ENCODE results near the gene B4GALT5.
"Not testable (repeated sequence)": the region's sequence is repeated elsewhere in the genome, so short reads cannot be mapped to it uniquely, and the experiment has no call there.

B4GALT5 gene

GRCh38 chr20:49676581-49677291, 36.9 kb downstream of the B4GALT5 start:
- H3K4me3 ChIP-seq (ENCODE audit: low read length): no peak overlapping the region
- DNase-seq (ENCODE audit: low read depth): peak; percentile 42

DNA sequence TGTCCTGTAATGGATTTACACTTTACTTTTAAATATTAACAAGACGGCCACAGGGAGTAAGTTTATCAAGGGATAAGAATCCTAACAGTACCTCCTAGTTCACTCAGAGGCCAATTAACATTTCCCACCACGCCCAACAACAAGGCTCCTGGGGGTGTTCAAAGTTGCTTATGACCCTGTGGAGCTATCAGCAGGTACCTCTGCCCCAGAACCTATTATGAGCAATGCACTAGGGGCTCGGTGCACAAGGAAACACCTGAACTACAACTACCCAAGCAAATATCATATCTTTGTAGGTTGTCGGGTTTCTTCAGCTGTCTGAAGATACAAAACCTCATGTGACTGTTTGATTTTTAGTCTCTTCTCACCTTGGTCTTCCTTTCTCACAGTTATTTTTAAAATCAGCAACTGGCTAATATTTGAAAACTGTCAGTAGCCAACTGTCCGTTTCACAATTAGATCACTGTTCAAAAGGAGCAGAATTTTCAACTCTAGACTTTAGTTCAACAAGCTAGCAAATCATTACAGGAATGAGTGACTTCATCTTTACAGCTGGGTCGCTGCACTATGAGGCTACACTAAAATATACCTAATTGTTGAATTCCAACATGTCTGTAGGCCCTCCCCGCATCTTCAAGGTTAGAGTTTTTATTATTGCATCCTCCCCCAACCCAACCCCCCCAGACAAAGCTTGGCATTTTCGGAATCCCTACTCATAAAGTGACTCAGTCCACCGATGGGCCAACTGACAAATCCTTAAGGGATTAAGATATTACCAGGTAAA, 38.1 kb downstream of the B4GALT5 start:
- no peak for DNase-seq (ENCODE audit: low read depth)
- TF ChIP-seq, protein P1, sequence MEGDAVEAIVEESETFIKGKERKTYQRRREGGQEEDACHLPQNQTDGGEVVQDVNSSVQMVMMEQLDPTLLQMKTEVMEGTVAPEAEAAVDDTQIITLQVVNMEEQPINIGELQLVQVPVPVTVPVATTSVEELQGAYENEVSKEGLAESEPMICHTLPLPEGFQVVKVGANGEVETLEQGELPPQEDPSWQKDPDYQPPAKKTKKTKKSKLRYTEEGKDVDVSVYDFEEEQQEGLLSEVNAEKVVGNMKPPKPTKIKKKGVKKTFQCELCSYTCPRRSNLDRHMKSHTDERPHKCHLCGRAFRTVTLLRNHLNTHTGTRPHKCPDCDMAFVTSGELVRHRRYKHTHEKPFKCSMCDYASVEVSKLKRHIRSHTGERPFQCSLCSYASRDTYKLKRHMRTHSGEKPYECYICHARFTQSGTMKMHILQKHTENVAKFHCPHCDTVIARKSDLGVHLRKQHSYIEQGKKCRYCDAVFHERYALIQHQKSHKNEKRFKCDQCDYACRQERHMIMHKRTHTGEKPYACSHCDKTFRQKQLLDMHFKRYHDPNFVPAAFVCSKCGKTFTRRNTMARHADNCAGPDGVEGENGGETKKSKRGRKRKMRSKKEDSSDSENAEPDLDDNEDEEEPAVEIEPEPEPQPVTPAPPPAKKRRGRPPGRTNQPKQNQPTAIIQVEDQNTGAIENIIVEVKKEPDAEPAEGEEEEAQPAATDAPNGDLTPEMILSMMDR (conservative IDR thresholded peaks at IDR 0.05; ENCODE audit: low read length): no peak
- no peak overlapping the region for H3K4me3 ChIP-seq (ENCODE audit: low read length)

More at GRCh38 chr20:49676581-49677291, 36.9 kb downstream of the B4GALT5 start:
- TF ChIP-seq, protein P1 (conservative IDR thresholded peaks at IDR 0.05; ENCODE audit: low read length): no peak

GRCh38 chr20:49674383-49675352, 39.0 kb downstream of the B4GALT5 start:
- H3K4me3 ChIP-seq (ENCODE audit: low read length): no peak overlapping the region
- peak; percentile 74 for DNase-seq (ENCODE audit: low read depth)
- TF ChIP-seq, protein P1 (conservative IDR thresholded peaks at IDR 0.05; ENCODE audit: low read length): peak; percentile 41

GRCh38 chr20:49672096-49672664, 41.5 kb downstream of the B4GALT5 start:
- no peak overlapping the region for H3K4me3 ChIP-seq (ENCODE audit: low read length)
- no peak for DNase-seq (ENCODE audit: low read depth)
- TF ChIP-seq, protein P1 (conservative IDR thresholded peaks at IDR 0.05; ENCODE audit: low read length): no peak

DNA sequence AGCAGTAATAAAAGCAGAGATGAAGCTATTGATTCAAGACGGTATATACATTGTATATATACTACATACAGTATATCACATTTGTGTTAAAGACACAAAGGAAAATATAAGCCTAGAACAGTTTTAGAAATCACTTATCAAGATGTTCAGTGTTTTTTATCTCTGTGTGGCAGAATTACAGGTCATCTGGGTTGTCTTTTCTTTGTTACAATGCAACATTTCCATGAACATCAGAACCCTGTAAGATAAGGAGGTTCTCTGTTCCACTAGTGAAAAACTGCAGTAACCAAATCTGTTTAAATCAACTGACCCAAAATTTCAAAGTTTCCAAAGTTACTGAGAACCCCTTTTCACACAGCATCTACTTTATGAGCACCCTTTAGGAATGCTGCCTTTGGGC, 42.2 kb downstream of the B4GALT5 start:
- no peak overlapping the region for H3K4me3 ChIP-seq (ENCODE audit: low read length)
- no peak for DNase-seq (ENCODE audit: low read depth)
- TF ChIP-seq, protein P1 (conservative IDR thresholded peaks at IDR 0.05; ENCODE audit: low read length): no peak

DNA sequence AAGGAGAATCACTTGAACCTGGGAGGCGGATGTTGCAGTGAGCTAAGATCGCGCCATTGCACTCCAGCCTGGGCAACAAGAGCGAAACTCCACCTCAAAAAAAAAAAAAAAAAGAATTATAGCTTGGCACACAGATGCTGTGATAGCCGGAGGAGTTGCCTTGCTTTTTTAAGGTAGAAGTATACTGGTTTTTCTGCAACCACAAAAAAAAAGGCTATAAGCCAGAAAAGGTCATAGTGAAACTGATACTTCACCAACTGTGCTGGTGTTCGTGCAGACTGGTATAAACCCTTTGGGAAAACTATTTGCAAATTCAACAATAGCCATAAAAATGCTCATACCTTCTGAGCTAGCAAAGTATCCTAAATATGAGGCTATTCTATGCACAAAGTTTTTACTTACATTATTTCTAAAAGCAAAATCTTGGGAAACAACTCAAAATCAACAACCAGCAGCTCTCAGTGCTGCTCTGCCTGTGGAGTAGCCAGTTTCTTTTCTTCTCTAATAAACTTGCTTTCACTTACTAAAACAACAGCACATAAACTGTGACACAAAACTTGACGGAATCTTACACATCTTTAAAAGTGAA, 44.0 kb downstream of the B4GALT5 start:
- no peak overlapping the region for H3K4me3 ChIP-seq (ENCODE audit: low read length)
- DNase-seq (ENCODE audit: low read depth): peak; percentile 38
- TF ChIP-seq, protein P1 (conservative IDR thresholded peaks at IDR 0.05; ENCODE audit: low read length): no peak

GRCh38 chr20:49668878-49669195, 44.8 kb downstream of the B4GALT5 start:
- H3K4me3 ChIP-seq (ENCODE audit: low read length); DNase-seq (ENCODE audit: low read depth): not testable (repeated sequence)

All from AG10803 (cell line).